GM12878 (cell line): ENCODE data around the gene CTAG1A. TPM values are rescaled to one million over a fixed set of nuclear protein-coding genes. Genes with fewer than 3 reads are reported as not detected.

Experiments
- ATAC-seq: fragments of 200-7000 bp; cut with Tn5 transposase; 3 replicates; pipeline ENCODE4 v1.9.1; 2020; ENCODE audit warnings: mild to moderate bottlenecking, moderate library complexity
- BruUV-seq: library from RNA; stranded (reverse); fragments of 400-500 nt; replicated peaks from 2 replicates; lab custom pipeline; 2021; lab: Mats Ljungman, UMichigan
- CTCF ChIA-PET: fragments of 300-600 bp; sonication (Branson Sonifier 250); formaldehyde crosslinking; extraction: SDS; loops from one replicate; lab custom pipeline; 2021; ENCODE audit warnings: inconsistent platforms; lab: Yijun Ruan, JAX
- POLR2A ChIA-PET: fragments of 350-600 bp; formaldehyde crosslinking; extraction: SDS; loops from one replicate; lab custom pipeline; 2021; ENCODE audit warnings: inconsistent platforms; lab: Charles Lee
- RAD21 ChIA-PET: fragments of 300-600 bp; sonication (Branson Sonifier 250); formaldehyde crosslinking; loops from one replicate; lab custom pipeline; 2023; ENCODE audit warnings: antibody characterized with exemption; ENCODE audit not compliant: unreplicated experiment; lab: Charles Lee
- SMC1A ChIA-PET: fragments of 300-600 bp; sonication (Branson Sonifier 250); formaldehyde crosslinking; loops from one replicate; lab custom pipeline; 2023; ENCODE audit not compliant: unreplicated experiment, uncharacterized antibody; lab: Charles Lee
- DNase-seq: peaks from one replicate; pipeline ENCODE4 v3.0.0-alpha.2; 2011; ENCODE audit warnings: low read depth, low spot score
- FAIRE-seq: peaks from 3 replicates; lab custom pipeline; 2011; peaks lifted over from hg19 to GRCh38; lab: Jason Lieb, UNC
- H2AFZ ChIP-seq: 2 replicates; pipeline ENCODE4 v1.6.0; 2011; ENCODE audit warnings: low read depth, low read length, control low read depth; ENCODE audit not compliant: control insufficient read depth
- H3K27ac ChIP-seq: 2 replicates; pipeline ENCODE4 v1.5.1; 2011; ENCODE audit warnings: control low read depth; ENCODE audit not compliant: control insufficient read depth, insufficient read depth
- H3K27me3 ChIP-seq, 2 experiments: replicated peaks in 1 of 2; 2 replicates each; pipeline versions ENCODE4 v1.6.0 to v1.6.1; 2011; ENCODE audit warnings: low read length in 1 of 2; ENCODE audit not compliant: control insufficient read depth in 2 of 2, insufficient read depth in 2 of 2
- H3K36me3 ChIP-seq, 2 experiments: 2 replicates each; pipeline ENCODE4 v1.5.1; 2011; ENCODE audit warnings: low read length in 1 of 2; ENCODE audit not compliant: control insufficient read depth in 2 of 2, insufficient read depth in 2 of 2
- H3K4me1 ChIP-seq: 2 replicates; pipeline ENCODE4 v1.6.1; 2011; ENCODE audit warnings: mild to moderate bottlenecking, low read length, moderate library complexity, mixed read lengths; ENCODE audit not compliant: control insufficient read depth, insufficient read depth
- H3K4me2 ChIP-seq: 2 replicates; pipeline ENCODE4 v1.6.0; 2011; ENCODE audit warnings: control low read depth; ENCODE audit not compliant: control insufficient read depth, insufficient read depth
- H3K4me3 ChIP-seq: fragments of 200-600 bp; sonication (generic); 2 replicates; pipeline ENCODE4 v1.5.1; 2016
- H3K79me2 ChIP-seq: 2 replicates; pipeline ENCODE4 v1.6.0; 2011; ENCODE audit warnings: low read length; ENCODE audit not compliant: control insufficient read depth, insufficient read depth
- H3K9ac ChIP-seq: 2 replicates; pipeline ENCODE4 v1.8.0; 2011; ENCODE audit warnings: low read length, control low read depth, mixed read lengths; ENCODE audit not compliant: control insufficient read depth, insufficient read depth
- H3K9me3 ChIP-seq: replicated peaks from 3 replicates; pipeline ENCODE4 v1.5.1; 2011; ENCODE audit warnings: mild to moderate bottlenecking, low read length; ENCODE audit not compliant: control insufficient read depth, insufficient read depth
- H4K20me1 ChIP-seq: 2 replicates; pipeline ENCODE4 v1.6.0; 2011; ENCODE audit not compliant: control insufficient read depth, insufficient read depth
- ATF3 ChIP-seq: IDR thresholded peaks from 2 replicates; pipeline ENCODE4 v1.6.1; 2011; ENCODE audit warnings: low read depth, mild to moderate bottlenecking, low read length, moderate library complexity, borderline replicate concordance; ENCODE audit errors: extremely low read depth
- ELK1 ChIP-seq: IDR thresholded peaks from 2 replicates; pipeline ENCODE4 v1.6.1; 2012; ENCODE audit warnings: low read depth, low read length, improper control_type of control experiment
- ETV6 ChIP-seq, 2 experiments: fragments of 450-650 bp in 1 of 2; IDR thresholded peaks in 1 of 2; conservative IDR thresholded peaks in 1 of 2; 2 replicates each; pipeline ENCODE4 v1.6.1; 2014; ENCODE audit warnings: antibody characterized with exemption in 1 of 2, borderline replicate concordance in 1 of 2, low read depth in 1 of 2, mild to moderate bottlenecking in 1 of 2, moderate library complexity in 1 of 2
- IKZF2 ChIP-seq, 2 experiments: fragments of 450-650 bp; IDR thresholded peaks; 2 replicates each; pipeline ENCODE4 v1.6.1; 2017; ENCODE audit warnings: mild to moderate bottlenecking in 2 of 2, moderate library complexity in 2 of 2
- IRF4 ChIP-seq: IDR thresholded peaks from 2 replicates; pipeline ENCODE4 v1.6.1; 2011; ENCODE audit warnings: low read depth, low read length
- JUNB ChIP-seq: IDR thresholded peaks from 2 replicates; pipeline ENCODE4 v1.6.1; 2016; ENCODE audit warnings: antibody characterized with exemption, mild to moderate bottlenecking
- MXI1 ChIP-seq: fragments of 150-350 bp; IDR thresholded peaks from 2 replicates; pipeline ENCODE4 v1.6.1; 2011; ENCODE audit warnings: low read depth, mild to moderate bottlenecking, inconsistent platforms, low read length, improper control_type of control experiment
- RBBP5 ChIP-seq: fragments of 200-600 bp; sonication (generic); conservative IDR thresholded peaks from 2 replicates; pipeline ENCODE4 v1.6.1; 2016
- RUNX3 ChIP-seq: IDR thresholded peaks from 2 replicates; pipeline ENCODE4 v1.6.1; 2012; ENCODE audit warnings: low read length, inconsistent platforms
- ZBTB4 ChIP-seq: fragments of 450-650 bp; formaldehyde crosslinking; IDR thresholded peaks from 2 replicates; pipeline ENCODE4 v1.4.0; 2022; ENCODE audit warnings: mild to moderate bottlenecking, moderate library complexity
- ZNF24 ChIP-seq: fragments of 450-650 bp; IDR thresholded peaks from 2 replicates; pipeline ENCODE4 v1.6.1; 2017; ENCODE audit warnings: antibody characterized with exemption, mild to moderate bottlenecking
- WGBS: methylation state at CpG from one replicate; pipeline ENCODE4 v1.1.6; 2016; ENCODE audit warnings: low lambda C conversion rate; ENCODE audit not compliant: insufficient replicate concordance, insufficient coverage; ENCODE audit errors: missing lambda C conversion rate; 5-methylcytosine and 5-hydroxymethylcytosine counted together
- in situ Hi-C: fragments of 300-500 bp; cut with MboI; formaldehyde crosslinking; loops from 9 replicates; pipeline ENCODE4 v1.14.3; 2018; ENCODE audit warnings: mixed read lengths
- intact Hi-C: fragments of 100-400 bp; cut with micrococcal nuclease; formaldehyde crosslinking; loops from one replicate; pipeline ENCODE4 v1.14.2; 2022; ENCODE audit not compliant: unreplicated experiment
- polyA plus RNA-seq, 11 experiments: library from polyadenylated mRNA; depleted of rRNA in 4 of 11; unstranded in 6 of 11; stranded (reverse) in 5 of 11; fragments of >200 nt; fragmentation: Nextera tagmentation in 4 of 11; fragmentation: Illumina TruSeq in 1 of 11; extraction: Ambion mirVana in 4 of 11; extraction: Trizol in 1 of 11; gene quantifications; 1 replicate in 1 of 11; 2 replicates in 10 of 11; pipeline versions ENCODE4 v1.2.1 to v1.2.3, GENCODE V29; 2011 to 2016; ENCODE audit warnings: inconsistent platforms in 2 of 11, missing spikeins in 2 of 11, low read depth in 1 of 11
- total RNA-seq, 4 experiments: library from RNA; depleted of rRNA in 3 of 4; stranded (reverse); fragments of >200 nt in 3 of 4; fragmentation: Illumina TruSeq in 1 of 4; extraction: Trizol in 1 of 4; gene quantifications; 2 replicates each; pipeline versions ENCODE4 v1.2.1 to v1.2.3, GENCODE V29; 2013 to 2021

The CTAG1A gene
- total and polyA plus RNA-seq, 10 of the 15 experiments (the other 5 are each of a cell fraction or from before 2014, with no cell fraction given) = not detected

- SMC1A ChIA-PET = no interaction called here
- no peak overlapping the region for H3K4me3 ChIP-seq
- RAD21 ChIA-PET = no interaction called here
- in situ Hi-C loops = loop anchor here (25.0 kb wide), 1 partner anchor 143 kb away; no protein-coding TSS in a partner anchor
- H3K27me3 ChIP-seq = no peaks in the 10 kb centered on the region
- FAIRE-seq (no peak), ATAC-seq (no peak), DNase-seq (no peak)
- H3K9me3 ChIP-seq = no peaks in the 10 kb centered on the region; the same call in 2 of the 3 replicates
- no peaks in the 10 kb centered on the region for H4K20me1 ChIP-seq
- no peak overlapping the region for H3K9ac ChIP-seq
- BruUV-seq = no TSS peak
- no peak overlapping the region for H2AFZ ChIP-seq
- no peak overlapping the region for H3K4me2 ChIP-seq
- H3K27ac ChIP-seq = no peak overlapping the region
- no peaks in the 10 kb centered on the region for H3K4me1 ChIP-seq
- no peaks in the 10 kb centered on the region for H3K79me2 ChIP-seq
- 2% methylated on average over 4 of the region's 4 CpGs for WGBS
- CTCF ChIA-PET = no interaction called here
- H3K36me3 ChIP-seq = no peaks in the 10 kb centered on the region
- TF ChIP-seq MXI1 (no peak), ZNF24 (no peak), IRF4 (no peak), ELK1 (no peak), ZBTB4 (CRISPR knock-in tag) (no peak), JUNB (no peak), RUNX3 (no peak), RBBP5 (no peak), ATF3 (no peak), IKZF2 (IDR thresholded peaks at IDR 0.05) (no peak), ETV6 (conservative IDR thresholded peaks at IDR 0.05 in 1 of 2, IDR thresholded peaks at IDR 0.05 in 1 of 2; ENCODE audit: borderline replicate concordance in 1 of 2, low read depth in 1 of 2) (no peak)
- TF ChIP-seq, all 136 proteins: peak for 0
- POLR2A ChIA-PET = no interaction called here
- intact Hi-C loops = no loop called here
Observed at GRCh38 chrX:154594491-154594890, 9.6 kb downstream of the CTAG1A start.
